ENCODE measurements around the gene PSG5.
"Not testable (repeated sequence)": the region's sequence is repeated elsewhere in the genome, so short reads cannot be mapped to it uniquely, and the experiment has no call there.

The PSG5 gene

GRCh38 chr19:43186311-43186935 is at the start of gene PSG5:
Gene PSG5 (minus strand): TSS chr19:43186536. CDS start chr19:43186405, 131 bp downstream.
- peaks cover 11% of the 10 kb centered on the region for H3K27me3 Mint-ChIP-seq
- H3K4me3 Mint-ChIP-seq; H3K36me3 Mint-ChIP-seq (ENCODE audit: low read depth); H3K27ac Mint-ChIP-seq; H3K9me3 Mint-ChIP-seq; H3K4me1 Mint-ChIP-seq (ENCODE audit: low read depth): not testable (repeated sequence)

- H3K36me3 Mint-ChIP-seq (ENCODE audit: low read depth); H3K4me1 Mint-ChIP-seq (ENCODE audit: low read depth); H3K27me3 Mint-ChIP-seq; H3K27ac Mint-ChIP-seq; H3K4me3 Mint-ChIP-seq: not testable (repeated sequence)
- peaks cover 26% of the 10 kb centered on the region for H3K9me3 Mint-ChIP-seq
Measured at GRCh38 chr19:43235686-43236085, 49.4 kb upstream of the PSG5 start.

- H3K4me3 Mint-ChIP-seq: no peak overlapping the region
- H3K9me3 Mint-ChIP-seq: peaks cover 44% of the 10 kb centered on the region
- no peak overlapping the region for H3K27ac Mint-ChIP-seq
- H3K36me3 Mint-ChIP-seq (ENCODE audit: low read depth): no peaks in the 10 kb centered on the region
- peaks cover 3% of the 10 kb centered on the region for H3K27me3 Mint-ChIP-seq
- H3K4me1 Mint-ChIP-seq (ENCODE audit: low read depth): no peaks in the 10 kb centered on the region
Measured at GRCh38 chr19:43229315-43229714, 43.0 kb upstream of the PSG5 start.

- H3K27me3 Mint-ChIP-seq: not testable (repeated sequence)
Measured at GRCh38 chr19:43228730-43229129, 42.4 kb upstream of the PSG5 start.

GRCh38 chr19:43226986-43227385 is 40.6 kb upstream of the PSG5 start:
- not testable (repeated sequence) for H3K4me1 Mint-ChIP-seq (ENCODE audit: low read depth); H3K27ac Mint-ChIP-seq; H3K4me3 Mint-ChIP-seq; H3K36me3 Mint-ChIP-seq (ENCODE audit: low read depth); H3K27me3 Mint-ChIP-seq
- peaks cover 44% of the 10 kb centered on the region for H3K9me3 Mint-ChIP-seq

More at GRCh38 chr19:43228730-43229129, 42.4 kb upstream of the PSG5 start:
- not testable (repeated sequence) for H3K4me3 Mint-ChIP-seq; H3K4me1 Mint-ChIP-seq (ENCODE audit: low read depth); H3K36me3 Mint-ChIP-seq (ENCODE audit: low read depth); H3K27ac Mint-ChIP-seq
- peaks cover 40% of the 10 kb centered on the region for H3K9me3 Mint-ChIP-seq

GRCh38 chr19:43224855-43225253 is 38.5 kb upstream of the PSG5 start:
- no peaks in the 10 kb centered on the region for H3K4me1 Mint-ChIP-seq (ENCODE audit: low read depth)
- H3K9me3 Mint-ChIP-seq: peaks cover 43% of the 10 kb centered on the region
- no peak overlapping the region for H3K4me3 Mint-ChIP-seq
- no peaks in the 10 kb centered on the region for H3K36me3 Mint-ChIP-seq (ENCODE audit: low read depth)
- H3K27ac Mint-ChIP-seq: no peak overlapping the region
- H3K27me3 Mint-ChIP-seq: peaks cover 6% of the 10 kb centered on the region

GRCh38 chr19:43224201-43224854 is 38.0 kb upstream of the PSG5 start:
- peaks cover 37% of the 10 kb centered on the region for H3K9me3 Mint-ChIP-seq
- H3K4me1 Mint-ChIP-seq (ENCODE audit: low read depth); H3K4me3 Mint-ChIP-seq; H3K36me3 Mint-ChIP-seq (ENCODE audit: low read depth); H3K27me3 Mint-ChIP-seq; H3K27ac Mint-ChIP-seq: not testable (repeated sequence)

GRCh38 chr19:43221891-43222290 is 35.6 kb upstream of the PSG5 start:
- H3K27me3 Mint-ChIP-seq: peaks cover 19% of the 10 kb centered on the region
- peaks cover 26% of the 10 kb centered on the region for H3K9me3 Mint-ChIP-seq
- not testable (repeated sequence) for H3K4me3 Mint-ChIP-seq; H3K27ac Mint-ChIP-seq; H3K4me1 Mint-ChIP-seq (ENCODE audit: low read depth); H3K36me3 Mint-ChIP-seq (ENCODE audit: low read depth)

- H3K4me1 Mint-ChIP-seq (ENCODE audit: low read depth); H3K36me3 Mint-ChIP-seq (ENCODE audit: low read depth); H3K27ac Mint-ChIP-seq; H3K4me3 Mint-ChIP-seq: not testable (repeated sequence)
- H3K9me3 Mint-ChIP-seq: peaks cover 15% of the 10 kb centered on the region
- H3K27me3 Mint-ChIP-seq: peaks cover 38% of the 10 kb centered on the region
Measured at GRCh38 chr19:43219136-43219535, 32.8 kb upstream of the PSG5 start.

GRCh38 chr19:43215881-43216280 is 29.5 kb upstream of the PSG5 start:
- H3K4me3 Mint-ChIP-seq; H3K9me3 Mint-ChIP-seq; H3K36me3 Mint-ChIP-seq (ENCODE audit: low read depth); H3K4me1 Mint-ChIP-seq (ENCODE audit: low read depth); H3K27ac Mint-ChIP-seq: not testable (repeated sequence)
- H3K27me3 Mint-ChIP-seq: peaks cover 43% of the 10 kb centered on the region

GRCh38 chr19:43207991-43208390 is 21.7 kb upstream of the PSG5 start:
- Mint-ChIP-seq H3K36me3 (ENCODE audit: low read depth) (no peaks in the 10 kb centered on the region), H3K4me1 (ENCODE audit: low read depth) (no peaks in the 10 kb centered on the region), H3K4me3 (no peak overlapping the region), H3K27me3 (peaks cover 29% of the 10 kb centered on the region), H3K9me3 (no peaks in the 10 kb centered on the region), H3K27ac (no peak overlapping the region)

- not testable (repeated sequence) for H3K27ac Mint-ChIP-seq; H3K9me3 Mint-ChIP-seq; H3K4me1 Mint-ChIP-seq (ENCODE audit: low read depth); H3K4me3 Mint-ChIP-seq; H3K36me3 Mint-ChIP-seq (ENCODE audit: low read depth)
- peaks cover 26% of the 10 kb centered on the region for H3K27me3 Mint-ChIP-seq
Measured at GRCh38 chr19:43207174-43207573, 20.8 kb upstream of the PSG5 start.

GRCh38 chr19:43205471-43206105 is 19.3 kb upstream of the PSG5 start, which contains the start of gene PSG4:
Gene PSG4 (minus strand): TSS chr19:43205638. CDS start chr19:43205536, 102 bp downstream.
- H3K27me3 Mint-ChIP-seq: peaks cover 21% of the 10 kb centered on the region
- H3K36me3 Mint-ChIP-seq (ENCODE audit: low read depth); H3K27ac Mint-ChIP-seq: not testable (repeated sequence)

GRCh38 chr19:43203611-43204010 is 17.3 kb upstream of the PSG5 start:
- not testable (repeated sequence) for H3K4me1 Mint-ChIP-seq (ENCODE audit: low read depth); H3K27ac Mint-ChIP-seq; H3K36me3 Mint-ChIP-seq (ENCODE audit: low read depth); H3K4me3 Mint-ChIP-seq; H3K9me3 Mint-ChIP-seq; H3K27me3 Mint-ChIP-seq

More at GRCh38 chr19:43205471-43206105, 19.3 kb upstream of the PSG5 start, which contains the start of gene PSG4:
- H3K4me3 Mint-ChIP-seq; H3K4me1 Mint-ChIP-seq (ENCODE audit: low read depth); H3K9me3 Mint-ChIP-seq: not testable (repeated sequence)

- H3K36me3 Mint-ChIP-seq (ENCODE audit: low read depth); H3K4me3 Mint-ChIP-seq; H3K27ac Mint-ChIP-seq; H3K9me3 Mint-ChIP-seq; H3K4me1 Mint-ChIP-seq (ENCODE audit: low read depth); H3K27me3 Mint-ChIP-seq: not testable (repeated sequence)
Measured at GRCh38 chr19:43201891-43202290, 15.6 kb upstream of the PSG5 start.

Measured in stimulated activated naive CD8-positive, alpha-beta T cell treated with anti-CD3 and anti-CD28 coated beads, Interleukin-15, Interleukin-2, amounts not matched to agents 100 ng/mL and 50 ng/mL, for 24 hours (primary cell).